HG02943 (cell line): ENCODE data around the gene LARP4B.

Experiments
- ATAC-seq: cut with Tn5 transposase; IDR thresholded peaks from one replicate; pipeline ENCODE4 v1.9.1; 2021; ENCODE audit warnings: mild to moderate bottlenecking, low read depth, moderate library complexity; ENCODE audit not compliant: unreplicated experiment

Gene LARP4B

DNA sequence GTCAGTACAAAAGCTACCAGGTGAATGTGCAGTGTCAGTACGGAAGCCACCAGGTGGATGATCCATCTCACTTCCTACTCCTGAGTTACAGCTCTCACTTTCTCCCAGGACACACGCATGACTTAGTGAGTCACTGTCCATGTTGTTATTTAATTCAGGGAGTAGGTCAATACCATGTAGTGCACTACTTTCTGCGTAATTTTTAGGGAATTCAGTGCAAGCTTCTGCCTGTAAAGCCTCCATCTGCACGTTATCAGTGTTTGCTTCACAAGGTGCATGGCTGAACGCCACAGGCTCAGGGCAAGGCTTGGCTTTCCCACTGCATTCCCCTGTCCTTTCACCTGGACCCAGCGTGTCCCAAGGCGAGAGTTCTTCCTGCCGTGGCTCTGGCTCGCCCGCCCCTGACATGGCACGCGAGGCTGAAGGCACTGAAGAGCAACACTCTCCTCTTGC is 59.5 kb downstream of the LARP4B start:
- no peak for ATAC-seq

DNA sequence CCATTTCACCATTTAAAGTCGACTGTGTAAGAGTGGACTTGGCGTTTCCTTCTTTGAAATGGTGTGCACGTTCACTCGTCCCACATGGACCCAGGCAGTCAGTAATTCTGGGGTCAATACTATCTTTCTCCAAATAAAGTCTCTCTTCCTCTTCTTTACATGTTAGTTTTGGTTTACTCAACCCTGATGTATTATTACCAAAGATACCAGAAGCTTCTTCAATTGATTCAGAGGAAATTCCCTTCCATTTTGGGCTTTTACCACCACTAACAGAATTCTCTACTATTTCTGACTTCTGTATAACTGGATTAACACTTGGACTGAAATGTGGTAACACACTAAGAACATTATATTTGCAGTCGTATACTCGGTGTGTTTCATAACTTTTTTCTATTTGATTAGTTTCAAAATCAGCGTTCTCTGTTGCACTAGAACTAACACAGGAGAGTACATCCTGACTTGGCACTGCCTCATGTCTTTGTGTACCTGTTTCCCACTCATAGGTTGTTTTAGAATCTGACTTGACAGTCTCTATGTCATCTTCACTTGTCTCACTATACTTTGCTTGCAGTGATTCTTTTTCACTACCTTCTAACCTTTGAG is 60.8 kb downstream of the LARP4B start:
- ATAC-seq, result no peak

DNA sequence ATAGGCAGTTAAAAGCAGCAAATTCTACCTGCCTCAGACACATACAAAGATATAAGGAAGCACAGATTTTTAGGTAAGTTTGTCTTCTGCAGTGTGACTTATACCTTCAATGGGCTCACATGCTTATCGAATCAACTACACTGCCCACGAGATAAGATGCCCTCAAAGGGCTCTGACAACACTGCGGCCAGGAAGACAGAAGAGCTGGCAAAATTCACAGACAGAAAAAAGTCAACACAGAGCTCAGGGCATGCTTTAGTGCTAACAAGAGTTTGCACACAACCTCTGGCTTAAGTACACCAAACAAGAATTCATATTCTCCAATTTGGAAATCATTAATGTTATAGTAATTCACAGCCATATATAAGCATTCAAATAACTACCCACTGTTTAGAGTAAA is 62.3 kb downstream of the LARP4B start:
- ATAC-seq, result no peak

DNA sequence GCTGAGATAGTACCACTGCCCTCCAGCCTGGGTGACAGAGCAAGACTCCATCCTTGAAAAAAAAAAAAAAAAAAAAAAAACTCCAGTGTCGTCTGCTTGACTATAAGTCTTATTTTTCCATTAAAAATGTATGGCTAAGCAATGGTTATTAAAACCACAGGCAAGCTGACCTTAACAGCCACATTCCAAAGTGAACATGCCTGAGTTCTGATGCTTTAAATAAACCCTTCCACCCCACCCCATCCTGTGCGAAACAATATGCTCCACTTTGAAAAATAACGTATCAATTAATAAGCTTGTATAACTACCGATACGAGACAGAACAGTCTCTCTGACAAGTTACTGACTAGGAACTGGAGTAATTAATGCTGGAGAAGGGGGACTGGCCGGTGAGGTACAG is 63.7 kb downstream of the LARP4B start:
- ATAC-seq, result no peak

DNA sequence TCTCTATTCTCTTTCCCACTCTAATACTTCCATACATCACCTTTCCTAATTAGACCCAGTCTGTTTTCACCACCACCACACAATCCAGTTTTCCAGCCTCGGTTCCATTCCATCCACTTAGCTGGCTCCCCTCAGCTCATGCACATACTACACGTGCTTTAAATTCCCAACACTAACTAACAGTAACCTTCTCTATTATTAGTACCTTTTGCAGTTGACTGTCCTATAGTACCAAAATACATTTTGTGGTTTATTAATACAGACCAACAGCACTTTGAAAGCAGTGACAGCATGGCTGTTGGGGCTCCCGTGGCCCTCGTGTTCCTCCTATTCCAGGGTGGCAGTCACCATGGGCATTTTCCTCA is 64.9 kb downstream of the LARP4B start:
- no peak for ATAC-seq

DNA sequence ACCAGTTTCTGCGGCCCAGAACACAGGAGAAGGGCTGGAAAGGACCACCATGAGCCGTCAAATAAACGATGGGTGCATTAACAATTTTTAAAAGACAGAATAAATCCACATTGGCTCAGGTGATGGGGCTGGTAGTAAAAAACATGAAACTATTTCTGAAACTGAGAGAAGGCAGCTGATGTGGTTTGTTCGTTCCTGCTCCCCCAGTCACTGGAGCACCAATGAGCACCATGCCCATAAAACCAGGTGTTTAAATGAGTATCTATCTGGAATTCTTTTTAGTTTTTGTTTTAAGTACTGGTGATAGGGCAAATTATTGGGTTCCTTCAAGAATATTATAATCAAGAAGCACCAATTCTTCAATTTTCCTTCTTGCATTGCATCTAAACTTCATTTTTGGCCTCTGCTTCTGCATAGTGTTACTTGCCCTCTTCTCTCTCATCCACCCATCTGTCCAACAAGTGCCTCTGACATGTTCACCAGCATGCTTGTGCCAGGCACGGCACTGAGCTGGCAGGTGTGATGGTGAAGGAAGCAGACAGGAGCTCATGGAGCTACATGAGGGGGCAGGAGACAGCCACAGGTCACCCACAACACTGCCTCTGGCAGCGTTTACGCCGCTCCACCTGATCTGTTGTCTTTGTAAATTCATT is 65.5 kb downstream of the LARP4B start:
- ATAC-seq, result no peak

DNA sequence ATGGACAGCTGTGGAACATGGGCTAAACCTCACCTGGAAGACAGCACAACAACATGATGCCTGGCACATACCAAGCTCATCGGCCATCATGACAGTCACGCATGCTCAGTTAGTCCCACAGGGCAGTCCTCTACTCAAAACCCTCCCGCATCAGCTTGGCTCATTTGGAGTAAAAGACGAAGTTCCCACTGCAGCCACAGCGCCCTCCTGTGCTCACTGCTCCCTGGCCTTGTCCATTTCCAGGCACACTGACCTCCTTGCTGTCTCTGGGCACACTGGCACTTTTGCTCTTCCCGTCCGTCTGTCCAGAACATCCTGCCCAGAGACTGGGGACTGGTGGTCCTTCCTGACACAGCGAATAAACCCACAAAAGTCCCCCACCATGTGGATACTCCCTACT is 66.2 kb downstream of the LARP4B start:
- no peak for ATAC-seq

DNA sequence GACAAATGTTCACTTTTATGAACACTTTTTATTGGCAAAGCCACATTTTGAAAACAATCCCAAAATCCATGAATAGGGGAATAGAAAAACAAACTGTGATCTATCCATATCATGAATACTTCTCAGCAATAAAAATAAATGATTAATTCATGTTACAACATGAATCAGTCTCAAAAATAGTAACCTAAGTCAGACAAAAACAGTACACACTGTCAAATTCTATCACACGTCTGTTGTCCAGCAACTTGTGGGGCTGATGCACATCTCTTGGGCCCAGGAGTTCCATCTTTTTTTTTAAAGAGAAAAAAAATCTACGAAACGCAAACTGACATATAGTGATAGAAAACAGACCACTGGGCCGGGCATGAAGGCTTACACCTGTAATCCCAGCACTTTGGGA is 71.0 kb downstream of the LARP4B start:
- ATAC-seq, result no peak

DNA sequence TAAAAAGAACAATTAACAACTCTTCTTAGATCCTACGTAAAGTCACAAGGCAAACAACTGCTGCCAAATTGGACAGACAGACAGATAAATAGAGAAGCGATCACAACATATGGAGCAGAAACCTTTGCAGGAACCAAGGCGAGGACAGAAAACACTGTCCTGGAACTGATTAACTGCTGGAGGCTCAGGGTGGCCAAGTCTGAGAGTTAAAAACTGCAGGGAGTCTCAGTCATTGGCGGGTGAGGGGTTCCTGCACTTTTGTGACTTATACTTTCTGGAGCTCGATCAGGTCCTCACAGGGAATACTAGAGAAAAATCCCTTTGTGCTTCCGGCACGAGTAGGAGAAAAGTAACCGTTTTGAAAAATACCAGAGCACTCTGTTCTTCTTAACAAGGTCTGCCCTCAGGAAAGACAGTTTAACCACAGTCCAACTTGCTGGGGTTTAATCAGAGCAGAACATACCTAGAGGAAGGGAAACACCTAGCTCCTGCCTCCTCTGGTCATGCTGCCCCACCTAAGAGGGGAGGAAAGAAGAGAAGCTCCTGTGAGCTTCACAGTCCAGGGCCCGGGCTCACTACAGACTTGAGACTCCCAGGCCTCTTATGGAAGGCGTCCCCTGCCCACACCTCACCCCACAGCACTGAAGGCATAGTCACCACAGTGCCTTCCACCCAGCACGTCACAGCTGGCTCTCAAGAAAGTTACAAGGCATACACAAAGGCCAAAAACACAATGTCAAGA is 74.9 kb downstream of the LARP4B start:
- ATAC-seq, result no peak

DNA sequence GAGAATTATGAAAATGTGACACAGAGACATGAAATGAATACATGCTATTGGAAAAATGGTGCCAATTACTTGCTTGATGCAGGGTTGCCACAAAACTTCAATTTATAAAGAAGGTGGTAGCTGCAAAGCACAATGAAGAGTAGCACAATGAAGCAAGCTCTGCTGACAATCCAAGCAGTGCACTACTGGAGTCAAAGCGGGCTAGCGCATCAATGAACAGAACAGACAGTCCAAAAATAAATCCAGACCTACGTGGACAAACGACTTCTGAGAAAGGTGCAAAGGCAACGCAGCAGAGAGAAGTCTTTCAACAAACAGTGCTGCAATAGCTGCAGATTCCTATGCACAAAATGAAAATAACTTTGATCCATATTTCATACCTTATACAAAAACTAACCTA is 75.8 kb downstream of the LARP4B start:
- ATAC-seq, result no peak

DNA sequence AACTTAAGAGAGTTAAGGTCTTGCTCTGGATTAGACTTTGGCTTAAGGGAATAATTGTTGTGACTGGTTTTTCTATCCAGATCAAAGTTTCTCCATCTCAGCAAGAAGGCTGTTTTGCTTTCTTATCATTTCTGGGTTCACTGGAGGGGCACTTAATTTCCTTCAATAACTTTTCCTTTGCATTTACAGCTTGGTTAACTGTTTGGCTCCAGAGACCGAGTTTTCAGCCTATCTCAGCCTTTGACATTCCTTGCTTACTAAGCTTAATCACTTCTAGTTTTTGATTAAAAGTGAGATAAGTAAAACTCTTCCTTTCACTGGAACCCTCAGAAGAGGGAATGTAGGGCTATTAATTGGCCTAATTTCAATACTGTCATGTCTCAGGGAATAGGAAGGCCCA is 76.4 kb downstream of the LARP4B start:
- ATAC-seq, result no peak

DNA sequence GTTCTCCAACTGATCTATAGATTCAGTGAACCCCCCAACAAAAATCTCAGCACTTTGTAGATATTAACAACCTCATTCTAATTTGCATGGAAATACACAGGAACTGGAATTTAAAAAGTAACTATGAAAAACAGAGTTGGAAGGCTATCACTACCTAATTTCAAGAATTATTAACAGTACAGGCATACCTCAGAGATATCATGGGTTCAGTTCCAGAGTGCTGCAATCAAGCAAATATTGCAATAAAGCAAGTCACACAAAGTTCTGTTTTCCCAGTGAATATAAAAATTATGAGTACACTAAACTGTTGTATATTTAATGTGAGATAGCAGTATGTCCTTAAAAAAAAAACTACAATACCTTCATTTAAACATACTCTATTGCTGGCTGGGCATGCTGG is 78.5 kb downstream of the LARP4B start:
- no peak for ATAC-seq

DNA sequence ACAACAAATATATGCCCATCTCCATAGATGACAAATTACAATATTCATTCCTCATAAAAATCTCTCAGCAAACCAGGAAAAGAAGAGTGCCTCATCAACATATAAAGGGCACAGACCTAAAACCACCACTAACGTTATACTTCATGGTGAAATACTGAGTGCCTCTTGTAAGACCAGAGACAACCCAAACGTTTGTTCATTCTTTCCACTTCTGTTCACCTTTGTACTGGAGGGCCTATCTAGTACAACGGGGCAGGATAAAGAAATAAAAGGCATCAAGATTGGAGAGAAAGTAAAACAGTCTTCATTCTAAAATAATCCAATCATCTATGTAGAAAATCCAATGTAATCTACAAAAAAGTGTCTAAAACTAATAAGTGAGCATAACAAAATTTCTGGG is 79.1 kb downstream of the LARP4B start:
- peak; percentile 23 for ATAC-seq

DNA sequence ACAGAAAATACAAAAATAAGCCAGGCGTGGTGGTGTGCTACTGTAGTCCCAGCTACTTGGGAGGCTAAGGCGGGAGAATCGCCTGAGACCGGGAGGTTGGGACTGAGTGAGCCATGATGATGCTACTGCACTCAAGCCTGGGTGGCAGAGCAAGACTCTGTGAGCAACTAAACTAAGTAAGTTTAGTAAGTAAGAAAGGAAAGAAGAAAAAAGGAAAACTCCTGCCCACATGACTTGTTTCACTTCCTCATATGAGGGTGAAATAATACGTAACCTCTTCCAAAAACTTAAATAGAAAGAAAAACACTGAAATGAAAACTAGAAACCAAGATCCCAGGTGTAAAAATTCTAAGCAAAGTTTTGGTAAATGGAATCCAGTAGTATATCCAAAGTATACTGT is 79.6 kb downstream of the LARP4B start:
- ATAC-seq, result peak; percentile 91

DNA sequence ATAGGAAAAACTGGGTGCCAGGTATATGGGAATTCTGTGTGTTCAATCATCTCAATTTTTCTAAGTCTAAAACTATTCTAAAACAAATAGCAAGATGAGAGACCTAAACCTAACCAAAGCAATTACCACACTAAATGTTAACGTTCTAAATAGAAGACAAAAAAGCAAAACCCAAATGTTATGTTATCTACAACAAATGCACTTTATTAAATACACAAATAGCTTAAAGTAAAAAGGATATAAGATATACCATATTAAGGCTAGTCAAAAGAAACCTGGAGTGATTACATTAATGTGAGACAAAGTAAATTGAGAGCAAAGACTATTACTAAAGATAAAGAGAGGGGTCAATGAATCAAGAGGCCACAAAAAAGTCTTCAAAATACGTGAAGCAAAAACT is 81.4 kb downstream of the LARP4B start:
- ATAC-seq, result no peak

DNA sequence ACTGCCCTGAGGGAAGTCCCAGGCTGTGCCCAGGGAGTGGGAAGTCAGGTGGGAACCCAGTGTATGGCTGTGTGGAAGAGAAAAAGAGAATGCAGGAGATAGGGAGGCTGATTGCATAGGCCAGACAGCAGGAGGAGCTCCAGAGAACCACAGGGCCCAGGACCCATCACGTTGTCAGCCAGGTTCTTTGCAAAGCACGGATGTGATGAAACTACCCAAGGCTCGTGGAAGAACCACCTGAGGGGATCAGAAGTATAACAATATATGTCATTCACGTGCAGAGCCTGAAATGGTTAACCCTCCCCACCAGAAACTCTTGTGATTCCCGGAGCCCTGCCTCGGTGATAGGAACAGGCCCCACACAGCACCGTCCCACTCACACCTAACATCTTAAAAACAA is 83.6 kb downstream of the LARP4B start:
- ATAC-seq, result no peak

DNA sequence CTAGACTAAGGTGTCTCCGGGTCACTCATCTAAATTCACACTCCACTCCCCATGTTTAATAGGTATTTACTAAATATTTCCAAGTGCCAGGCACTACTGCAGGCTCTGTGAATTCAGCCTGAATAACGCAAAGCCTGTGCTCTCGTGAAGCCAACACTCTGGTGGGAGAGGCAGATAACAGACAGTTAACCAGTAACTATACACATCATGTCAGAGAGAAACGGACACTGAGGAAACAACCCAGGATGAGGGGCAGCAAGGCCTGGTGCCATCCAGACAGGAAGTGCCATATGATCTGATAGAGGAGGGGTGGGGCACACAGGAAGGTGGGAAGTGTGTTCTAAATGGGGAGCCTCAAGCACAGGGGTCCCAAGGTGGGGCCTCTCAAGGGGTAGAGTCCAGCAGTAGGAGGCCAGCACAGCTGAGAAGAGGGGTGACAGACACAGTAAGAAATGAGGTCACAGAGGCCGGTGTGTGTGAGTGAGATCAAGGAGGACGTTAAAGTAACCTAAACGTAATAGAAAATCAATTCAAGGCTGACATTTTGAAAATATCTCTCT is 85.3 kb downstream of the LARP4B start:
- no peak for ATAC-seq

DNA sequence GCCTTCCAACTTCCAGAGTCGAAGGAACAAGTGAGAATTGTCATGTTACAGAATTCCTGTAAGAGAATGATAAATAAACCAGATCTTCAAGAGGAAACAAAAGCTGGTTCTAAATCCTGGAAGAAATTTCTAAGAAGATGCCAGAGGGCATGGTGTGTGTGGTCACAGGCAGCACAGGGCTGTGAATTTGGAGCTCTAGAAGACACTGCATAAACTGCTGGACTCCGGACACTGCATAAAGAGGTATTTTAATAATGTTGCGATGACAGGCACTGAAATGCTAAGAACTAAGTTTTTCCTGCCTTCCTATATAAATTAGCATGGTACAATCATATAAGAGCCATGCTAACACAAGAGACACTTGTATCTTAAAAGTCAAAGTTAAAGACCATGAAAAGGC is 86.0 kb downstream of the LARP4B start:
- ATAC-seq, result no peak

DNA sequence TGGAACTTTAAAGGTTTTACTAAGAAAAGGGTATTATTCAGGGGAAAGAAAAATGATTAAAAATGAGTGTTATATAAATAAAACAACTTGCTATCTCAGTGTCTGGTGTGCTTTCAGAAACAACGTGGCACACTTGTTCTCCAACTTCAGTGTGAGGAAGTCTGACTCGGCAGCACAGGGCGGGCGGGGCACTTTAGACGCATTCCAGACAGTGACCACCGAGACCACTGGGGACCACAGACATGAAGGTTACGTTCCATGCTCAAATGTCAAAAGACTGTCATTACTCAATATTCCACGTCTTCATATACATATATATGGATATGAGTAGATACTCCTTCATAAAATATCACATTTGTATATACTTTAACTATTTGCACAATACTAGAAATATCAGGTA is 87.0 kb downstream of the LARP4B start:
- ATAC-seq, result no peak

DNA sequence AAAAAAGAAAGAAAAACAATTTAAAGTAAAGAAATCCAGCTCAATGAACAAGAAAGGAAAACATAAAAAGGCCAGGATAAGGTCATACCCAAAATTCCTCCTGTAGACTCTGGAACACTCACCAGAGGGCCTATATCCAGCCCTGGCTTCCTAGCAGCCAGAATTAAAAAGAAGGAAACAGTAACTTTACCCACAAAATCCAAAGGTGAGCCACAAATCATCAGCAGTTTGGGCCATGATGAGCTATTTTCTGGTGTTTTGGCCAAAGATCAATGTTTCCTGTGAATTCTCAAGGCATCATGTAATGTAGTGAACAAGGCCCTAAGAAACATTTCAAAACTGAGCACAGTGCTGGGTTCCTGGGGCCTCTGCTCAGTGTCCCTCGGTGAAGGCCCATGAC is 87.8 kb downstream of the LARP4B start:
- ATAC-seq, result no peak

DNA sequence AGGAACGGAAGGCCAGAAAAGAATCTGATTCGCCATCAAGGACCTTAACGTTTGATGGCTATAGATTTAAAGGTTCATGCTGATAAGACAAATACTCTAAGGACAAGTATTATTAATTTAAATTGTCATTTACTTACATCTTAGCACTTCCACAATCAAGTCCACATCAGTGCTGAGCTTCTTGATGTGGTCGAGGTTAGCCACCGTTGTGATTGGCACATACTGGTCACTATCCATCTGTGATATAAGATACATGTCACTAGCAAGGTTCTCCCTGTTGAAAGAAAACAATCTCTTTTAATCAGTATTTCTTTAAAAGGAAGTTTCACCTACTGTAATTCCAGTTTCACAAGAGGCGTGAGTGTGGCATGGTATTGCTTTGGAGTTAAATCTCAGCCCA is 88.7 kb downstream of the LARP4B start:
- ATAC-seq, result no peak

DNA sequence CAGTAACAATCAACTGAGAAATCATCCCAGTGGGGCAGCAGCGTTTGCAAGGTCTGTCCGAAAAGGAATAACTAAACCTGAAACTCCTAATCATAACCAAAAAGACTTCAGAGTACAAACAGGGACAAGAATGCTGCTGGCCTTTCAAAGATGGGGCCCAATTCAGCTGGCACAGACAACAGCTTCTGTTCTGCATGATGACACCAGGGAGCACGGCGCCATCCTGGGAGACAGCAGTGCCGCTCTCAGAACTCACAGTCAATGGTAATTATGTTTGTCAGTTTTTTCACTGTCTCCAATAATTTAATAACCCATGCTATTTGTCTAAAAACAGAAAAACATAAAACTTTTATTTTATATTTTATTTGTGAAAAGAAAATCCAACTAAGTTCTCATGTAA is 90.0 kb downstream of the LARP4B start:
- no peak for ATAC-seq
